Naive thymus-derived CD4-positive, alpha-beta T cell (primary cell): Measurements from ENCODE around the gene MFSD6. TPM values are rescaled to one million over a fixed set of nuclear protein-coding genes. Genes with fewer than 3 reads are reported as not detected.
"Not testable (repeated sequence)": the region's sequence is repeated elsewhere in the genome, so short reads cannot be mapped to it uniquely, and the experiment has no call there.

ENCODE experiments used
- ATAC-seq: fragments of 150-1000 bp; cut with Tn5 transposase; 2 replicates; pipeline ENCODE4 v1.10.0; 2021; ENCODE audit warnings: mild to moderate bottlenecking, moderate library complexity
- CTCF ChIA-PET: fragments of 350-600 bp; sonication (Branson Sonifier 250); formaldehyde crosslinking; loops from one replicate; lab custom pipeline; 2021; ENCODE audit warnings: antibody characterized with exemption; lab: Charles Lee
- POLR2A ChIA-PET: fragments of 350-600 bp; sonication (Branson Sonifier 250); formaldehyde crosslinking; loops from one replicate; lab custom pipeline; 2021; ENCODE audit warnings: antibody characterized with exemption, inconsistent platforms; lab: Charles Lee
- DNase-seq, 9 donors: peaks; one replicate each; pipeline versions ENCODE4 v3.0.0 to v3.0.0-alpha.2; 2020 to 2022; ENCODE audit warnings: mixed read lengths in 1 of 9
- H3K27ac ChIP-seq: one replicate; pipeline ENCODE4 v1.7.0; 2013; ENCODE audit warnings: mild to moderate bottlenecking, low read depth, low read length, moderate library complexity
- H3K27me3 ChIP-seq, 2 donors: one replicate each; pipeline ENCODE4 v1.7.0; 2013; ENCODE audit warnings: low read length in 2 of 2, mild to moderate bottlenecking in 2 of 2, moderate library complexity in 2 of 2; ENCODE audit not compliant: control insufficient read depth in 2 of 2, insufficient read depth in 2 of 2
- H3K36me3 ChIP-seq, 3 experiments: 1 replicate in 2 of 3; 2 replicates in 1 of 3; pipeline ENCODE4 v1.7.0; 2013; ENCODE audit warnings: low read length in 3 of 3, mild to moderate bottlenecking in 3 of 3, moderate library complexity in 1 of 3; ENCODE audit not compliant: insufficient read depth in 3 of 3, control insufficient read depth in 2 of 3
- H3K4me1 ChIP-seq, 2 donors: one replicate each; pipeline ENCODE4 v1.7.0; 2013; ENCODE audit warnings: low read length in 2 of 2, mild to moderate bottlenecking in 2 of 2, moderate library complexity in 1 of 2; ENCODE audit not compliant: control insufficient read depth in 2 of 2, insufficient read depth in 2 of 2
- H3K4me3 ChIP-seq: 2 replicates; pipeline ENCODE4 v1.7.0; 2013; ENCODE audit warnings: mild to moderate bottlenecking, low read length
- H3K9me3 ChIP-seq, 3 experiments: 1 replicate in 2 of 3; 2 replicates in 1 of 3; pipeline ENCODE4 v1.7.0; 2013; ENCODE audit warnings: low read length in 3 of 3; ENCODE audit not compliant: control insufficient read depth in 2 of 3
- H3K27ac Mint-ChIP-seq, 9 donors: one replicate each; pipeline ENCODE4 v1.8.0; 2020 to 2022; ENCODE audit warnings: mixed read lengths in 9 of 9, mild to moderate bottlenecking in 8 of 9, moderate library complexity in 5 of 9, inconsistent platforms in 2 of 9
- H3K27me3 Mint-ChIP-seq, 5 donors: one replicate each; pipeline ENCODE4 v1.8.0; 2021 to 2022; ENCODE audit warnings: mixed read lengths in 5 of 5, mild to moderate bottlenecking in 1 of 5
- H3K36me3 Mint-ChIP-seq, 5 donors: one replicate each; pipeline ENCODE4 v1.8.0; 2020 to 2022; ENCODE audit warnings: mixed read lengths in 5 of 5, mild to moderate bottlenecking in 3 of 5, inconsistent platforms in 1 of 5
- H3K4me1 Mint-ChIP-seq, 7 donors: one replicate each; pipeline ENCODE4 v1.8.0; 2020 to 2022; ENCODE audit warnings: mixed read lengths in 7 of 7, mild to moderate bottlenecking in 3 of 7, inconsistent platforms in 1 of 7
- H3K4me3 Mint-ChIP-seq, 10 donors: one replicate each; pipeline ENCODE4 v1.8.0; 2020 to 2022; ENCODE audit warnings: mild to moderate bottlenecking in 10 of 10, mixed read lengths in 10 of 10, moderate library complexity in 6 of 10, inconsistent platforms in 2 of 10
- H3K9me3 Mint-ChIP-seq, 11 donors: one replicate each; pipeline ENCODE4 v1.8.0; 2020 to 2022; ENCODE audit warnings: mixed read lengths in 11 of 11, mild to moderate bottlenecking in 4 of 11, inconsistent platforms in 1 of 11, moderate library complexity in 1 of 11
- intact Hi-C, 2 donors: fragments of 100-400 bp; cut with micrococcal nuclease; formaldehyde crosslinking; loops; one replicate each; pipeline ENCODE4 v1.15.1; 2023
- polyA plus RNA-seq, 2 donors: library from polyadenylated mRNA; unstranded; fragments of 300-500 nt; fragmentation: Illumina TruSeq; gene quantifications; one replicate each; pipeline ENCODE4 v1.2.3, GENCODE V29; 2021
- total RNA-seq, 6 experiments: library from RNA in 5 of 6; stranded (reverse) in 5 of 6; gene quantifications; 1 replicate in 5 of 6; 2 replicates in 1 of 6; pipeline ENCODE4 v1.2.3 and lab custom pipeline; 2021 to 2026

Gene MFSD6
- total and polyA plus RNA-seq, 7 experiments from 2014 or later: 16.5 to 49.3 (median 38.8) TPM

GRCh38 chr2:190488516-190489233 lies 80.5 kb downstream of the MFSD6 start:
- intact Hi-C loops: no loop called here
- Mint-ChIP-seq H3K36me3 (peaks cover 38 to 80% (median 61%) of the 10 kb centered on the region in 5 donors), H3K4me3 (peak overlapping the region in 6 of 10 donors; percentile 1 to 30 (median 11)), H3K4me1 (peaks cover 19 to 70% (median 67%) of the 10 kb centered on the region in 7 donors), H3K9me3 (peaks cover 9 to 28% (median 19%) of the 10 kb centered on the region in 11 donors), H3K27me3 (no peaks in the 10 kb centered on the region), H3K27ac (peak overlapping the region in 4 of 9 donors; percentile 9 to 64 (median 38))
- POLR2A ChIA-PET: no interaction called here
- CTCF ChIA-PET: interaction anchor here (0.6 kb wide), 1 partner anchor 40 kb away, joined by 3 read pairs; no protein-coding TSS in a partner anchor
- no peak overlapping the region for H3K27ac ChIP-seq
- no peak overlapping the region for H3K4me3 ChIP-seq
- H3K9me3 ChIP-seq: peaks cover 0 to 8% (median 0%) of the 10 kb centered on the region in 3 experiments
- no peak for DNase-seq
- peaks cover 0 to 23% (median 17%) of the 10 kb centered on the region in 3 experiments for H3K36me3 ChIP-seq
- peaks cover 0 to 10% of the 10 kb centered on the region in 2 donors for H3K4me1 ChIP-seq
- ATAC-seq: no peak
- H3K27me3 ChIP-seq: no peaks in the 10 kb centered on the region

DNA sequence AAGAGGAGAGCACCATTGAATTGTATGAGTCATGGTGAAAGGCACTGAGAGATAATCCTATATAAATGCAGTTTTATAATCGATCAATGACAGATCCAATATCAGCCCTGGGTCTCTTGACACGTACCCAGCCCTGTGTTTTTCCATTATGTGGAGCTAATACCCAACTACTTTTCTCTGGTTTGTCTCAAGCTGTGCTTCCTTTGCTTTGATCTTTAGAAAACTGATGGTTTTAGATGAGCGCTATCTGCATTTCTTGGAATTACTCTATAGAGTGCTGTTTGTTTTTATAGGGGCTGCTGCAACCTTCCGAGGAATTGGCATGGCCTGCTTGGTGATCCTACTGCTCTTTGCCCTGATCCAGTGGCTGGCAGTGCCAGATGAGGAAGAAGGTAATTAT lies 81.3 kb downstream of the MFSD6 start:
- ChIA-PET CTCF (no interaction called here), POLR2A (no interaction called here)
- Mint-ChIP-seq H3K4me3 (peak overlapping the region in 5 of 10 donors; percentile 17 to 48 (median 27)), H3K27me3 (no peaks in the 10 kb centered on the region), H3K36me3 (peaks cover 38 to 88% (median 67%) of the 10 kb centered on the region in 5 donors), H3K9me3 (peaks cover 9 to 29% (median 20%) of the 10 kb centered on the region in 11 donors), H3K4me1 (peaks cover 27 to 71% (median 67%) of the 10 kb centered on the region in 7 donors), H3K27ac (peak overlapping the region in 7 of 9 donors; percentile 19 to 69 (median 53))
- Histone ChIP-seq H3K27me3 (no peaks in the 10 kb centered on the region), H3K36me3 (peaks cover 0 to 23% (median 17%) of the 10 kb centered on the region in 3 experiments), H3K9me3 (peaks cover 0 to 8% (median 0%) of the 10 kb centered on the region in 3 experiments), H3K4me3 (no peak overlapping the region), H3K27ac (no peak overlapping the region), H3K4me1 (peaks cover 0 to 10% of the 10 kb centered on the region in 2 donors)
- ATAC-seq: no peak
- no peak for DNase-seq
- intact Hi-C loops: no loop called here

GRCh38 chr2:190490502-190490901 lies 82.3 kb downstream of the MFSD6 start:
- Mint-ChIP-seq H3K27me3 (no peaks in the 10 kb centered on the region), H3K36me3 (peaks cover 38 to 94% (median 77%) of the 10 kb centered on the region in 5 donors), H3K4me3 (no peak overlapping the region), H3K4me1 (peaks cover 30 to 77% (median 72%) of the 10 kb centered on the region in 7 donors), H3K27ac (peak overlapping the region in 2 of 9 donors; percentile 25 to 56), H3K9me3 (peaks cover 9 to 29% (median 20%) of the 10 kb centered on the region in 11 donors)
- ChIA-PET CTCF (no interaction called here), POLR2A (interaction anchor here (0.6 to 1.4 kb wide), 2 partner anchors 83 to 639 kb away, joined by 4 read pairs; no protein-coding TSS in a partner anchor)
- Histone ChIP-seq H3K4me3 (no peak overlapping the region), H3K4me1 (peaks cover 0 to 10% of the 10 kb centered on the region in 2 donors), H3K27ac (no peak overlapping the region), H3K9me3 (peaks cover 0 to 8% (median 0%) of the 10 kb centered on the region in 3 experiments), H3K36me3 (peaks cover 0 to 23% (median 17%) of the 10 kb centered on the region in 3 experiments), H3K27me3 (no peaks in the 10 kb centered on the region)
- intact Hi-C loops: no loop called here
- DNase-seq (no peak), ATAC-seq (no peak)

GRCh38 chr2:190493095-190493494 lies 84.9 kb downstream of the MFSD6 start:
- no peak for DNase-seq
- Mint-ChIP-seq H3K27me3 (no peaks in the 10 kb centered on the region), H3K36me3 (peaks cover 30 to 92% (median 82%) of the 10 kb centered on the region in 5 donors), H3K4me1 (peaks cover 25 to 64% (median 57%) of the 10 kb centered on the region in 7 donors), H3K4me3 (peak overlapping the region in 3 of 10 donors; percentile 10 to 57 (median 19)), H3K27ac (peak overlapping the region in 8 of 9 donors; percentile 22 to 83 (median 74)), H3K9me3 (peaks cover 9 to 29% (median 20%) of the 10 kb centered on the region in 11 donors)
- ChIA-PET CTCF (no interaction called here), POLR2A (no interaction called here)
- intact Hi-C loops: no loop called here
- H3K27ac ChIP-seq: no peak overlapping the region
- peaks cover 0 to 10% of the 10 kb centered on the region in 2 donors for H3K4me1 ChIP-seq
- H3K9me3 ChIP-seq: peaks cover 0 to 8% (median 0%) of the 10 kb centered on the region in 3 experiments
- no peaks in the 10 kb centered on the region for H3K27me3 ChIP-seq
- no peak for ATAC-seq
- H3K36me3 ChIP-seq: peaks cover 4 to 27% (median 23%) of the 10 kb centered on the region in 3 experiments
- H3K4me3 ChIP-seq: no peak overlapping the region

DNA sequence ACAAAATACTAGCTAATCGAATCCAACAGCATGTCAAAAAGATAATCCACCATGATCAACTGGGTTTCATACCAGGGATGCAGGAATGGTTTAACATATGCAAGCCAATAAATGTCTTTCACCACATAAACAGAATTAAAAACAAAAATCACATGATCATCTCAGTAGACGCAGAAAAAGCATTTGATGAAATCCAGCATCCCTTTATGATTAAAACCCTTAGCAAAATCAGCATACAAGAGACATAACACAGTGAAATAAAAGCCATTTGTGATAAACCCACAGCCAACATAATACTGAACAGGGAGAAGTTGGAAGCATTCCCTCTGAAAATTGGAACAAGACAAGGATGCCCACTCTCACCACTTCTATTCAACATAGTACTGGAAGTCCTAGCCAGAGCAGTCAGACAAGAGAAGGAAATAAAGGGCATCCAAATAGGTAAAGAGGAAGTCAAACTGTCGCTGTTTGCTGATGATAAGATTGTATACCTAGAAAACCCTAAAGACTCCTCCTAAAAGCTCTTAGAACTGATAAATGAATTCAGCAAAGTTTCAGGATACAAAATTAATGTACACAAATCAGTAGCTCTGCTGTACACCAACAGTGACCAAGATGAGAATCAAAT lies 86.6 kb downstream of the MFSD6 start:
- H3K9me3 Mint-ChIP-seq: peaks cover 9 to 29% (median 20%) of the 10 kb centered on the region in 11 donors
- H3K27me3 Mint-ChIP-seq, intact Hi-C loops: not testable (repeated sequence)

GRCh38 chr2:190497428-190497827 lies 89.3 kb downstream of the MFSD6 start:
- intact Hi-C loops: no loop called here
- H3K4me3 Mint-ChIP-seq: no peak overlapping the region
- Histone ChIP-seq H3K27ac (no peak overlapping the region), H3K36me3 (peaks cover 14 to 48% (median 14%) of the 10 kb centered on the region in 3 experiments), H3K4me1 (no peaks in the 10 kb centered on the region), H3K9me3 (no peaks in the 10 kb centered on the region), H3K27me3 (no peaks in the 10 kb centered on the region), H3K4me3 (no peak overlapping the region)
- ChIA-PET POLR2A (no interaction called here), CTCF (no interaction called here)
- DNase-seq: no peak
- peaks cover 18 to 42% (median 33%) of the 10 kb centered on the region in 7 donors for H3K4me1 Mint-ChIP-seq
- peaks cover 0 to 17% (median 9%) of the 10 kb centered on the region in 11 donors for H3K9me3 Mint-ChIP-seq
- H3K27me3 Mint-ChIP-seq: no peaks in the 10 kb centered on the region
- peaks cover 17 to 72% (median 50%) of the 10 kb centered on the region in 5 donors for H3K36me3 Mint-ChIP-seq
- no peak for ATAC-seq
- H3K27ac Mint-ChIP-seq: peak overlapping the region in 6 of 9 donors; percentile 16 to 49 (median 24)

More for the DNA sequence above, 86.6 kb downstream of the MFSD6 start:
- not testable (repeated sequence) for H3K27me3 ChIP-seq, H3K4me1 ChIP-seq, ATAC-seq, H3K9me3 ChIP-seq, H3K4me3 ChIP-seq, H3K27ac ChIP-seq, DNase-seq
- peaks cover 24 to 48% (median 41%) of the 10 kb centered on the region in 7 donors for H3K4me1 Mint-ChIP-seq
- POLR2A ChIA-PET: interaction anchor here (1.0 to 1.2 kb wide), 2 partner anchors 54 to 86 kb away, joined by 3 read pairs; no protein-coding TSS in a partner anchor
- peak overlapping the region in 8 of 9 donors; percentile 68 to 87 (median 76) for H3K27ac Mint-ChIP-seq
- peaks cover 4 to 37% (median 18%) of the 10 kb centered on the region in 3 experiments for H3K36me3 ChIP-seq
- CTCF ChIA-PET: interaction anchor here (0.6 kb wide), 1 partner anchor 392 kb away, joined by 3 read pairs; no protein-coding TSS in a partner anchor
- peak overlapping the region in 2 of 10 donors; percentile 2 to 7 for H3K4me3 Mint-ChIP-seq
- H3K36me3 Mint-ChIP-seq: peaks cover 21 to 86% (median 66%) of the 10 kb centered on the region in 5 donors
